Osteoblast (primary cell): Measurements from ENCODE around the gene TSPAN13. TPM values are rescaled to one million over a fixed set of nuclear protein-coding genes. Genes with fewer than 3 reads are reported as not detected.

Source experiments
- DNase-seq: peaks from one replicate; pipeline ENCODE4 v3.0.0; 2011; ENCODE audit warnings: low spot score, mixed read lengths; ENCODE audit not compliant: insufficient read length; ENCODE audit errors: missing footprints
- H2AFZ ChIP-seq: 2 replicates; pipeline ENCODE4 v1.6.0; 2011; ENCODE audit warnings: mild to moderate bottlenecking, low read length
- H3K27ac ChIP-seq: 2 replicates; pipeline ENCODE4 v1.5.1; 2011; ENCODE audit warnings: mild to moderate bottlenecking, low read depth, low read length, moderate library complexity
- H3K27me3 ChIP-seq: 2 replicates; pipeline ENCODE4 v1.6.0; 2012; ENCODE audit warnings: mild to moderate bottlenecking, control low read depth, inconsistent platforms, low read length, moderate library complexity; ENCODE audit not compliant: insufficient read depth
- H3K36me3 ChIP-seq: 2 replicates; pipeline ENCODE4 v1.5.1; 2011; ENCODE audit warnings: mild to moderate bottlenecking, low read length, control low read depth, moderate library complexity; ENCODE audit not compliant: insufficient read depth
- H3K4me1 ChIP-seq: 2 replicates; pipeline ENCODE4 v1.5.1; 2011; ENCODE audit warnings: mild to moderate bottlenecking, low read length, control low read depth, moderate library complexity; ENCODE audit not compliant: insufficient read depth
- H3K4me2 ChIP-seq: 2 replicates; pipeline ENCODE4 v1.6.0; 2011; ENCODE audit warnings: mild to moderate bottlenecking, low read length; ENCODE audit not compliant: insufficient read depth
- H3K4me3 ChIP-seq: fragments of 200-600 bp; sonication (generic); 3 replicates; pipeline ENCODE4 v1.5.1; 2012; ENCODE audit warnings: mild to moderate bottlenecking, low read length, inconsistent platforms; ENCODE audit not compliant: insufficient read depth
- H3K79me2 ChIP-seq: 2 replicates; pipeline ENCODE4 v1.6.0; 2012; ENCODE audit warnings: mild to moderate bottlenecking, low read length, control low read depth, inconsistent platforms; ENCODE audit not compliant: insufficient read depth
- H3K9me3 ChIP-seq: 2 replicates; pipeline ENCODE4 v1.5.1; 2011; ENCODE audit warnings: low read depth, low read length, control low read depth
- H4K20me1 ChIP-seq: 2 replicates; pipeline ENCODE4 v1.6.0; 2012; ENCODE audit warnings: mild to moderate bottlenecking, low read length, control low read depth; ENCODE audit not compliant: insufficient read depth
- total RNA-seq: library from RNA; depleted of rRNA; stranded (reverse); fragments of >200 nt; gene quantifications from 2 replicates; pipeline ENCODE4 v1.2.3, GENCODE V29; 2012
- TF ChIP-seq, protein P1 (sequence below): IDR thresholded peaks from 2 replicates; pipeline ENCODE4 v1.5.1; 2011; ENCODE audit warnings: mild to moderate bottlenecking, low read depth, low read length, moderate library complexity; ENCODE audit errors: extremely low read depth

Gene TSPAN13
- total RNA-seq, 1 donor: 1.8 TPM

DNA sequence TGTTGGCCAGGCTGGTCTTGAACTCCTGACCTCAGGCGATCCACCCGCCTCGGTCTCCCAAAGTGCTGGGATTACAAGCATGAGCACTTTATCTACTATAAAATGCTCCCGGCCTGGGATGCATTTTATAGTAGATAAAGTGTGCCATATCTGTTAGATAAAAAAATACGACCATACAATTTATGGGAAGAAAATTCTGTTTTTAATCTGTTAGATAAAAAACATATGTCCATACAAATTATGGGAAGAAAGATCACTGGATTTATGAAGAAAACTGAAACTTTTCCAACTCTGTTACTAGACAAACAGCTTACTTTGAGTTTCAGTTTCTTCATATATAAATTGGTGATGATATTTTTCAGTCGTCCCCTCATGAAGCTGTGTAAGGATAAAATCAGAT lies 4.5 kb downstream of the TSPAN13 start:
- Histone ChIP-seq H3K79me2 (no peaks in the 10 kb centered on the region), H3K4me2 (no peak overlapping the region), H2AFZ (no peak overlapping the region), H3K4me3 (no peak overlapping the region), H3K27ac (no peak overlapping the region), H3K9me3 (no peaks in the 10 kb centered on the region), H3K36me3 (no peaks in the 10 kb centered on the region), H3K27me3 (no peaks in the 10 kb centered on the region), H3K4me1 (peaks cover 12% of the 10 kb centered on the region), H4K20me1 (no peaks in the 10 kb centered on the region)
- TF ChIP-seq, protein P1, sequence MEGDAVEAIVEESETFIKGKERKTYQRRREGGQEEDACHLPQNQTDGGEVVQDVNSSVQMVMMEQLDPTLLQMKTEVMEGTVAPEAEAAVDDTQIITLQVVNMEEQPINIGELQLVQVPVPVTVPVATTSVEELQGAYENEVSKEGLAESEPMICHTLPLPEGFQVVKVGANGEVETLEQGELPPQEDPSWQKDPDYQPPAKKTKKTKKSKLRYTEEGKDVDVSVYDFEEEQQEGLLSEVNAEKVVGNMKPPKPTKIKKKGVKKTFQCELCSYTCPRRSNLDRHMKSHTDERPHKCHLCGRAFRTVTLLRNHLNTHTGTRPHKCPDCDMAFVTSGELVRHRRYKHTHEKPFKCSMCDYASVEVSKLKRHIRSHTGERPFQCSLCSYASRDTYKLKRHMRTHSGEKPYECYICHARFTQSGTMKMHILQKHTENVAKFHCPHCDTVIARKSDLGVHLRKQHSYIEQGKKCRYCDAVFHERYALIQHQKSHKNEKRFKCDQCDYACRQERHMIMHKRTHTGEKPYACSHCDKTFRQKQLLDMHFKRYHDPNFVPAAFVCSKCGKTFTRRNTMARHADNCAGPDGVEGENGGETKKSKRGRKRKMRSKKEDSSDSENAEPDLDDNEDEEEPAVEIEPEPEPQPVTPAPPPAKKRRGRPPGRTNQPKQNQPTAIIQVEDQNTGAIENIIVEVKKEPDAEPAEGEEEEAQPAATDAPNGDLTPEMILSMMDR: no peak
- DNase-seq: no peak

DNA sequence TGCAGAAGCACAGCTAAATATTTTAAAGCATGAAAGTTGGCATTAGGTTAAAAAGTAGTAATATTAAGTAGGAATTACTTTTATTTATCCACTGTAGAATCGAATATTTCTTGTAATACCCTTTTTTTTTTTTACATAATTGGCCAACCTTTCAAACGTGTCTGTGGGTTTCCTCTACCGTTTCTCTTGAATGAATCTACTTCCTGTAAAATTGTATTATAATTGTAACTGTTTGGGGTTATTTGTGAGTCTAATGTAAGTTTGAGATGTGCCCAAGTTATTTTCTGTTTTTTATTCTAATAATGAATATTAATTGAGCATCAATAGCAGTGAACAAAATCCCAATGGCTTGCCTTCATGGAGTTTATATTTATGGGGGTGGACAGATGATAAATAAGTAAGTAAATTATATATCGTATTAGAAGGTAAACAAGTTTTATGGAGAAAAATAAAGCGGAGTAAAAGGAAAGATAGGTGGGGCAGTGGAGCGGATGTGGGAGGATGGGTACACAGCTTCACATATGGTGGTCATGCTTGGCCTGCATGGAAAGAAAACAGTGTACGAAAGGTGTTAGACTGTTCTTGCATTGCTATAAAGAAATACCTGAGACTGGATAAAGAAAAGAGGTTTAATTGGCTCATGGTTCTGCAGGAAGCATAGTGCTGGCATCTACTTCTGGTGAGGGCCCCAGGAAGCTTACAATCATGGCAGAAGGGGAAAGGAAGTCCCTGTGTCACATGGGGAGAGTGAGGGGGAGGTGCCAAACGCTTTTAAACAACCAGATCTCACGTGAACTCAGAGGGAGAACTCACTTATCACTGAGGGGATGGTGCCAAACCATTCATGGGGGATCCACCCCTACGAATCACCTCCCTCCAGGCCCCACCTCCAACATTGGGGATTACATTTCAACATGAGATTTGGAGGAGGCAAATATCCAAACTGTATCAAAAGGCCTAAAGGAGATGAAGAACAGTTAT lies 5.4 kb downstream of the TSPAN13 start:
- H3K36me3 ChIP-seq: no peaks in the 10 kb centered on the region
- H3K27me3 ChIP-seq: no peaks in the 10 kb centered on the region
- H4K20me1 ChIP-seq: no peaks in the 10 kb centered on the region
- H2AFZ ChIP-seq: no peak overlapping the region
- no peak for DNase-seq
- TF ChIP-seq, protein P1: no peak
- no peak overlapping the region for H3K27ac ChIP-seq
- no peak overlapping the region for H3K4me3 ChIP-seq
- no peaks in the 10 kb centered on the region for H3K79me2 ChIP-seq
- no peaks in the 10 kb centered on the region for H3K9me3 ChIP-seq
- no peak overlapping the region for H3K4me2 ChIP-seq
- peaks cover 12% of the 10 kb centered on the region for H3K4me1 ChIP-seq

DNA sequence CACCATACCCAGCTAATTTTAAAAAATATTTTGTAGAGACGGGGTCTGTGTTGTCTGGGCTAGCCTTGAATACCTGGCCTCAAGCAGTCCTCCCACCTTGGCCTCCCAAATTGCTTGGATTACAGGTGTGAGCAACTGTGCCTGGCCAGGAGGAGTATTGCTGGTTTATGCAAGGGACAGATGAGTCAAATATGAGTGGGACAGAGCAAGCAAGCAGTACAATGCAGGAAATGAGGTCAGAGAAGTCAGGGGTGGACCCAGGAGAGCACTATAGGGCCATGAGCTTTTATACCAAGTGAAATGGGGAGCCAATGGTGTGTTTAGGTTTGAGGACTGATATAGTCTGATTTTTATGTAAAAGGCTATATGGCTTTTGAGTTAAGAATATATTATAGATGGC lies 6.3 kb downstream of the TSPAN13 start:
- no peak overlapping the region for H3K27ac ChIP-seq
- H3K79me2 ChIP-seq: no peaks in the 10 kb centered on the region
- H2AFZ ChIP-seq: no peak overlapping the region
- no peaks in the 10 kb centered on the region for H3K27me3 ChIP-seq
- no peaks in the 10 kb centered on the region for H3K36me3 ChIP-seq
- no peak overlapping the region for H3K4me2 ChIP-seq
- H4K20me1 ChIP-seq: no peaks in the 10 kb centered on the region
- H3K4me3 ChIP-seq: no peak overlapping the region
- H3K4me1 ChIP-seq: peaks cover 5% of the 10 kb centered on the region
- TF ChIP-seq, protein P1: no peak
- H3K9me3 ChIP-seq: no peaks in the 10 kb centered on the region
- no peak for DNase-seq

DNA sequence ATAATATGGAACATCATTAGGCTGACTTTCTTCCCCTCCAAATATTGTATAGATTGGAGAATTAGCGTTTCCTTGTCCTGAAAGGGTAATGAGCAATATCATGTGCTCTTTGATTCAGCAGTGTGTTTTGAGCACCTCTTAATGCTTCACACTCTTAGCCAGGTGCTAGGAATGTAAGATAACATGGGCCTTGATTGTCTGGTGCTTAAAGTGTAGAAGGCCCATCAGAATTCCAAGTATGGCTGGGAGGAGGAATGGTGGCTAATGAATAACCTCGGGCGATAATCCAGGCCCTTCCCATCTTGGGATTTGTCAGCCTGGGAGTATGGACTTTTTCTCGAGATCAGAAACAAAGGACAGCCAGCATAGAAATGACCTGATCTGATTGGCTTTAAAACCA lies 8.6 kb downstream of the TSPAN13 start:
- H4K20me1 ChIP-seq: no peaks in the 10 kb centered on the region
- TF ChIP-seq, protein P1: no peak
- H3K79me2 ChIP-seq: no peaks in the 10 kb centered on the region

More for the DNA sequence above, 8.6 kb downstream of the TSPAN13 start:
- H3K27me3 ChIP-seq: no peaks in the 10 kb centered on the region
- no peak overlapping the region for H3K27ac ChIP-seq
- H2AFZ ChIP-seq: no peak overlapping the region
- no peaks in the 10 kb centered on the region for H3K4me1 ChIP-seq
- H3K9me3 ChIP-seq: no peaks in the 10 kb centered on the region
- H3K4me3 ChIP-seq: no peak overlapping the region
- no peak overlapping the region for H3K4me2 ChIP-seq
- no peak for DNase-seq
- no peaks in the 10 kb centered on the region for H3K36me3 ChIP-seq
